HepG2 (cell line): ENCODE results near the gene CTIF. TPM values are rescaled to one million over a fixed set of nuclear protein-coding genes. Genes with fewer than 3 reads are reported as not detected.

ENCODE experiments used
- ATAC-seq: fragments of 200-7000 bp; cut with Tn5 transposase; 3 replicates; pipeline ENCODE4 v1.9.1; 2020; ENCODE audit warnings: mild to moderate bottlenecking, moderate library complexity
- BruUV-seq: library from RNA; stranded (reverse); fragments of 400-500 nt; replicated peaks from 2 replicates; lab custom pipeline; 2021; lab: Mats Ljungman, UMichigan
- CTCF ChIA-PET: fragments of 300-600 bp; formaldehyde crosslinking; extraction: SDS; loops from one replicate; lab custom pipeline; 2021; ENCODE audit warnings: low total read pairs, inconsistent platforms, low intra/inter-chr PET ratio; lab: Yijun Ruan, JAX
- POLR2A ChIA-PET: fragments of 350-600 bp; sonication (Branson Sonifier 250); formaldehyde crosslinking; loops from one replicate; lab custom pipeline; 2020; ENCODE audit warnings: antibody characterized with exemption, inconsistent platforms; lab: Yijun Ruan, JAX
- DNase-seq: peaks from one replicate; pipeline ENCODE4 v3.0.0-alpha.2; 2015; ENCODE audit warnings: low spot score
- FAIRE-seq: peaks from 3 replicates; lab custom pipeline; 2011; peaks lifted over from hg19 to GRCh38; lab: Jason Lieb, UNC
- H2AFZ ChIP-seq: one replicate; pipeline ENCODE4 v1.6.1; 2011; ENCODE audit warnings: low read length, inconsistent platforms
- H3K27ac ChIP-seq: fragments of 300-600 bp; 3 replicates; pipeline ENCODE4 v1.8.0; 2011; ENCODE audit warnings: mixed run types, mild to moderate bottlenecking, mixed read lengths, low read length, inconsistent platforms; ENCODE audit not compliant: insufficient read depth; ENCODE audit errors: extremely low read length
- H3K27me3 ChIP-seq, 2 experiments: fragments of 200-600 bp in 1 of 2; 2 replicates in 1 of 2; 3 replicates in 1 of 2; pipeline versions ENCODE4 v1.6.0 to v1.8.0; 2011; ENCODE audit warnings: low read length in 2 of 2, mild to moderate bottlenecking in 2 of 2, moderate library complexity in 2 of 2, inconsistent platforms in 1 of 2; ENCODE audit not compliant: insufficient read depth in 2 of 2, control insufficient read depth in 1 of 2
- H3K36me3 ChIP-seq, 2 experiments: fragments of 200-600 bp in 1 of 2; replicated peaks in 1 of 2; 2 replicates in 1 of 2; 3 replicates in 1 of 2; pipeline versions ENCODE4 v1.5.1 to v1.8.0; 2011; ENCODE audit warnings: low read length in 2 of 2, inconsistent platforms in 1 of 2; ENCODE audit not compliant: insufficient read depth in 2 of 2, control insufficient read depth in 1 of 2
- H3K4me1 ChIP-seq: 2 replicates; pipeline ENCODE4 v1.5.1; 2012; ENCODE audit warnings: low read length, inconsistent platforms; ENCODE audit not compliant: insufficient read depth
- H3K4me2 ChIP-seq: 2 replicates; pipeline ENCODE4 v1.6.0; 2011; ENCODE audit warnings: low read depth, low read length, inconsistent platforms
- H3K4me3 ChIP-seq, 3 experiments: fragments of 200-600 bp in 1 of 3; sonication (generic), shearing (Covaris generic) in 1 of 3; replicated peaks in 1 of 3; 2 replicates each; pipeline ENCODE4 v1.5.1; 2011 to 2016; ENCODE audit warnings: low read length in 3 of 3, inconsistent platforms in 2 of 3, low read depth in 2 of 3, mild to moderate bottlenecking in 2 of 3, control low read depth in 1 of 3, mixed read lengths in 1 of 3; ENCODE audit not compliant: insufficient read depth in 1 of 3
- H3K79me2 ChIP-seq: one replicate; pipeline ENCODE4 v1.6.1; 2011; ENCODE audit warnings: low read length, inconsistent platforms; ENCODE audit not compliant: insufficient read depth
- H3K9ac ChIP-seq: 2 replicates; pipeline ENCODE4 v1.6.0; 2011; ENCODE audit warnings: mild to moderate bottlenecking, low read depth, low read length, inconsistent platforms; ENCODE audit not compliant: insufficient read depth
- H3K9me3 ChIP-seq: 2 replicates; pipeline ENCODE4 v1.5.1; 2012; ENCODE audit warnings: mild to moderate bottlenecking, low read length
- H4K20me1 ChIP-seq: 2 replicates; pipeline ENCODE4 v1.6.0; 2011; ENCODE audit warnings: inconsistent platforms, mild to moderate bottlenecking, low read length, moderate library complexity; ENCODE audit not compliant: insufficient read depth
- BORCS8-MEF2B ChIP-seq: sonication (generic); formaldehyde crosslinking; IDR thresholded peaks from 2 replicates; pipeline ENCODE4 v1.8.0; 2022; ENCODE audit warnings: mild to moderate bottlenecking, missing genetic modification reagents
- RFX5 ChIP-seq: IDR thresholded peaks from 2 replicates; pipeline ENCODE4 v1.6.1; 2011; ENCODE audit warnings: low read depth, low read length, improper control_type of control experiment
- TOE1 ChIP-seq: sonication (generic); formaldehyde crosslinking; IDR thresholded peaks from 2 replicates; pipeline ENCODE4 v1.4.0; 2020; ENCODE audit warnings: mild to moderate bottlenecking, missing genetic modification reagents
- WGBS: methylation state at CpG from one replicate; pipeline ENCODE4 v1.1.6; 2017; ENCODE audit warnings: low lambda C conversion rate; 5-methylcytosine and 5-hydroxymethylcytosine counted together
- in situ Hi-C: cut with HindIII; loops from 2 replicates; pipeline ENCODE4 v1.10.0; 2017; ENCODE audit warnings: low pct_unique_long_range_greater_than_20kb; ENCODE audit not compliant: extremely low pct_ligation_motif_present
- intact Hi-C: fragments of 100-400 bp; cut with micrococcal nuclease; formaldehyde crosslinking; loops from one replicate; pipeline ENCODE4 v1.10.0; 2022; ENCODE audit not compliant: unreplicated experiment
- polyA plus RNA-seq, 8 experiments: library from polyadenylated mRNA; depleted of rRNA in 3 of 8; stranded (reverse) in 7 of 8; unstranded in 1 of 8; fragments of >200 nt; fragmentation: Illumina TruSeq in 4 of 8; extraction: Trizol in 4 of 8; gene quantifications; 2 replicates each; pipeline versions ENCODE4 v1.2.1 to v1.2.3, GENCODE V29; 2011 to 2016; ENCODE audit warnings: low read depth in 4 of 8, missing spikeins in 1 of 8, mixed read lengths in 1 of 8; ENCODE audit not compliant: insufficient read depth in 1 of 8
- total RNA-seq, 5 experiments: library from RNA; depleted of rRNA; stranded (reverse); fragments of >200 nt; fragmentation: Illumina TruSeq; extraction: Trizol; gene quantifications; 2 replicates each; pipeline ENCODE4 v1.2.3, GENCODE V29; 2016; ENCODE audit warnings: low read depth in 1 of 5
- TF ChIP-seq, protein P1 (sequence below): sonication (generic); formaldehyde crosslinking; IDR thresholded peaks from 2 replicates; pipeline ENCODE4 v1.4.0; 2020; ENCODE audit warnings: missing genetic modification reagents, mild to moderate bottlenecking, borderline replicate concordance
- TF ChIP-seq, protein P2 (sequence below): sonication (generic); formaldehyde crosslinking; IDR thresholded peaks from 2 replicates; pipeline ENCODE4 v1.5.0; 2020; ENCODE audit warnings: missing genetic modification reagents, mild to moderate bottlenecking, borderline replicate concordance
- TF ChIP-seq, protein P3 (sequence below): sonication (generic); formaldehyde crosslinking; IDR thresholded peaks from 2 replicates; pipeline ENCODE4 v1.4.0; 2020; ENCODE audit warnings: mild to moderate bottlenecking, low read depth, missing genetic modification reagents
- TF ChIP-seq, protein P4 (sequence below): sonication (generic); formaldehyde crosslinking; IDR thresholded peaks from 2 replicates; pipeline ENCODE4 v1.4.0; 2020; ENCODE audit warnings: missing genetic modification reagents, borderline replicate concordance

The CTIF gene
- total and polyA plus RNA-seq, 2 of the 13 experiments (the other 11 are each of a cell fraction or from before 2014, with no cell fraction given) = 18.2 to 28.0 TPM

DNA sequence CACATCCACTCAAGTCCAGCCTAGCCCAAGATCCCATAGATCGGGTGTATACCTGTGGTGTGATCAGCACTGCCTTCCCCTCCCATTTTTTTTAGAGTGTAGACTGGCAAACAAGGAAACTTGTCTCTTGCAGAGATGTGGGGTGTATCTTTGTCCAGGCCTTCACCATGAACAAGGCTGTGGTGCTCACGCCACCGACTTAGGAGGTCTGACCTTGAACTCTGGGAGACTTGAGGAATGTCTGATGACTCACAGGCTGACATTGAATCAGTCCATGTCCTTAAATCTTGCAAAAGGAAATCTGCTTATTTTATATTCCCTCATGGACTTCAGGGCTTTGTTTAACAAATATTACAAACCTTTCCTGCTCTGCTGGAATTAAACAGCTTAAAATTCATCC, 4.5 kb upstream of the CTIF start:
- in situ Hi-C loops = no loop called here
- no peak overlapping the region for H3K27ac ChIP-seq
- BruUV-seq = no TSS peak
- ChIA-PET POLR2A (no interaction called here), CTCF (no interaction called here)
- H3K4me3 ChIP-seq = no peak overlapping the region
- H3K9ac ChIP-seq = no peak overlapping the region
- H3K4me1 ChIP-seq = peaks cover 45% of the 10 kb centered on the region
- intact Hi-C loops = no loop called here
- H4K20me1 ChIP-seq = no peaks in the 10 kb centered on the region
- no peaks in the 10 kb centered on the region for H3K9me3 ChIP-seq
- TF ChIP-seq, protein P1, sequence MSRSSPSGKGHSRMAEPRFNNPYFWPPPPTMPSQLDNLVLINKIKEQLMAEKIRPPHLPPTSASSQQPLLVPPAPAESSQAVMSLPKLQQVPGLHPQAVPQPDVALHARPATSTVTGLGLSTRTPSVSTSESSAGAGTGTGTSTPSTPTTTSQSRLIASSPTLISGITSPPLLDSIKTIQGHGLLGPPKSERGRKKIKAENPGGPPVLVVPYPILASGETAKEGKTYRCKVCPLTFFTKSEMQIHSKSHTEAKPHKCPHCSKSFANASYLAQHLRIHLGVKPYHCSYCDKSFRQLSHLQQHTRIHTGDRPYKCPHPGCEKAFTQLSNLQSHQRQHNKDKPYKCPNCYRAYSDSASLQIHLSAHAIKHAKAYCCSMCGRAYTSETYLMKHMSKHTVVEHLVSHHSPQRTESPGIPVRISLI (CRISPR knock-in tag) = no peak
- TF ChIP-seq, protein P2, sequence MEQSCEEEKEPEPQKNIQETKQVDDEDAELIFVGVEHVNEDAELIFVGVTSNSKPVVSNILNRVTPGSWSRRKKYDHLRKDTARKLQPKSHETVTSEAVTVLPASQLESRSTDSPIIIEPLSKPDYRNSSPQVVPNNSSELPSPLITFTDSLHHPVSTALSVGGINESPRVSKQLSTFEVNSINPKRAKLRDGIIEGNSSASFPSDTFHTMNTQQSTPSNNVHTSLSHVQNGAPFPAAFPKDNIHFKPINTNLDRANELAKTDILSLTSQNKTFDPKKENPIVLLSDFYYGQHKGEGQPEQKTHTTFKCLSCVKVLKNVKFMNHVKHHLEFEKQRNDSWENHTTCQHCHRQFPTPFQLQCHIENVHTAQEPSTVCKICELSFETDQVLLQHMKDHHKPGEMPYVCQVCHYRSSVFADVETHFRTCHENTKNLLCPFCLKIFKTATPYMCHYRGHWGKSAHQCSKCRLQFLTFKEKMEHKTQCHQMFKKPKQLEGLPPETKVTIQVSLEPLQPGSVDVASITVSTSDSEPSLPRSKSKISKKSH (CRISPR knock-in tag) = no peak
- no peak for TF ChIP-seq RFX5
- no peak for TF ChIP-seq BORCS8-MEF2B
- TF ChIP-seq, protein P3, sequence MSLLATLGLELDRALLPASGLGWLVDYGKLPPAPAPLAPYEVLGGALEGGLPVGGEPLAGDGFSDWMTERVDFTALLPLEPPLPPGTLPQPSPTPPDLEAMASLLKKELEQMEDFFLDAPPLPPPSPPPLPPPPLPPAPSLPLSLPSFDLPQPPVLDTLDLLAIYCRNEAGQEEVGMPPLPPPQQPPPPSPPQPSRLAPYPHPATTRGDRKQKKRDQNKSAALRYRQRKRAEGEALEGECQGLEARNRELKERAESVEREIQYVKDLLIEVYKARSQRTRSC (CRISPR knock-in tag) = no peak
- TF ChIP-seq, protein P4, sequence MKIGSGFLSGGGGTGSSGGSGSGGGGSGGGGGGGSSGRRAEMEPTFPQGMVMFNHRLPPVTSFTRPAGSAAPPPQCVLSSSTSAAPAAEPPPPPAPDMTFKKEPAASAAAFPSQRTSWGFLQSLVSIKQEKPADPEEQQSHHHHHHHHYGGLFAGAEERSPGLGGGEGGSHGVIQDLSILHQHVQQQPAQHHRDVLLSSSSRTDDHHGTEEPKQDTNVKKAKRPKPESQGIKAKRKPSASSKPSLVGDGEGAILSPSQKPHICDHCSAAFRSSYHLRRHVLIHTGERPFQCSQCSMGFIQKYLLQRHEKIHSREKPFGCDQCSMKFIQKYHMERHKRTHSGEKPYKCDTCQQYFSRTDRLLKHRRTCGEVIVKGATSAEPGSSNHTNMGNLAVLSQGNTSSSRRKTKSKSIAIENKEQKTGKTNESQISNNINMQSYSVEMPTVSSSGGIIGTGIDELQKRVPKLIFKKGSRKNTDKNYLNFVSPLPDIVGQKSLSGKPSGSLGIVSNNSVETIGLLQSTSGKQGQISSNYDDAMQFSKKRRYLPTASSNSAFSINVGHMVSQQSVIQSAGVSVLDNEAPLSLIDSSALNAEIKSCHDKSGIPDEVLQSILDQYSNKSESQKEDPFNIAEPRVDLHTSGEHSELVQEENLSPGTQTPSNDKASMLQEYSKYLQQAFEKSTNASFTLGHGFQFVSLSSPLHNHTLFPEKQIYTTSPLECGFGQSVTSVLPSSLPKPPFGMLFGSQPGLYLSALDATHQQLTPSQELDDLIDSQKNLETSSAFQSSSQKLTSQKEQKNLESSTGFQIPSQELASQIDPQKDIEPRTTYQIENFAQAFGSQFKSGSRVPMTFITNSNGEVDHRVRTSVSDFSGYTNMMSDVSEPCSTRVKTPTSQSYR = no peak
- no peak for TF ChIP-seq TOE1
- FAIRE-seq = no peak
- peaks cover 0 to 5% of the 10 kb centered on the region in 2 experiments; a peak in 2 of 5 replicates for H3K27me3 ChIP-seq
- H3K36me3 ChIP-seq = no peaks in the 10 kb centered on the region
- no peak for ATAC-seq
- H2AFZ ChIP-seq = no peak overlapping the region
- DNase-seq = no peak
- no peak overlapping the region for H3K4me2 ChIP-seq
- peaks cover 3% of the 10 kb centered on the region for H3K79me2 ChIP-seq
- 11% methylated on average over 3 of the region's 3 CpGs for WGBS
